Kidney capillary endothelial cell (primary cell): Measurements from ENCODE around the gene RNF151.

ENCODE experiments used
- DNase-seq: peaks from one replicate; pipeline ENCODE4 v3.0.0-alpha.2; 2018; ENCODE audit warnings: low spot score

RNF151 gene

GRCh38 chr16:1992704-1993317 lies 26.2 kb downstream of the RNF151 start:
- DNase-seq, result no peak

- DNase-seq, result no peak
Observed at GRCh38 chr16:1993731-1994131, 27.1 kb downstream of the RNF151 start.

GRCh38 chr16:1997494-1998359 lies 31.1 kb downstream of the RNF151 start:
- no peak for DNase-seq

GRCh38 chr16:1998360-1998835 lies 31.7 kb downstream of the RNF151 start:
- DNase-seq, result no peak

- no peak for DNase-seq
Observed at GRCh38 chr16:1998852-1999801, 32.5 kb downstream of the RNF151 start.

- no peak for DNase-seq
Observed at GRCh38 chr16:1999866-2000514, 33.3 kb downstream of the RNF151 start.

GRCh38 chr16:2001035-2001434 lies 34.4 kb downstream of the RNF151 start:
- DNase-seq, result no peak

GRCh38 chr16:2001456-2002355 lies 35.0 kb downstream of the RNF151 start:
- DNase-seq, result no peak

- DNase-seq, result no peak
Observed at GRCh38 chr16:2002406-2003230, 36.0 kb downstream of the RNF151 start.

GRCh38 chr16:2003231-2003826 lies 36.7 kb downstream of the RNF151 start:
- DNase-seq, result no peak

GRCh38 chr16:2003827-2004641 lies 37.4 kb downstream of the RNF151 start:
- peak; percentile 88 for DNase-seq

GRCh38 chr16:2004795-2005517 lies 38.3 kb downstream of the RNF151 start:
- DNase-seq, result no peak

- DNase-seq, result no peak
Observed at GRCh38 chr16:2005646-2006045, 39.0 kb downstream of the RNF151 start.

GRCh38 chr16:2006317-2006716 lies 39.7 kb downstream of the RNF151 start:
- DNase-seq, result no peak

GRCh38 chr16:2007081-2007836 lies 40.6 kb downstream of the RNF151 start:
- no peak for DNase-seq

- DNase-seq, result no peak
Observed at GRCh38 chr16:2008009-2008526, 41.4 kb downstream of the RNF151 start.
